Lower lobe of right lung (tissue), 2 donors: ENCODE measurements around the gene KLC3. TPM values are rescaled to one million over a fixed set of nuclear protein-coding genes. Genes with fewer than 3 reads are reported as not detected.

Source experiments
- ATAC-seq, 2 donors: fragments of 200-7000 bp; cut with Tn5 transposase; one replicate each; pipeline ENCODE4 v1.9.1; 2020 to 2022; ENCODE audit warnings: mild to moderate bottlenecking in 2 of 2, moderate library complexity in 2 of 2
- DNase-seq: peaks from one replicate; pipeline ENCODE4 v3.0.0-alpha.2; 2020
- H3K27ac ChIP-seq: fragments of 200-600 bp; one replicate; pipeline ENCODE4 v1.8.0; 2022
- H3K27me3 ChIP-seq: fragments of 200-600 bp; one replicate; pipeline ENCODE4 v1.8.0; 2022; ENCODE audit warnings: low read depth
- H3K36me3 ChIP-seq: fragments of 200-600 bp; one replicate; pipeline ENCODE4 v1.8.0; 2022; ENCODE audit warnings: mild to moderate bottlenecking
- H3K4me1 ChIP-seq: fragments of 200-600 bp; one replicate; pipeline ENCODE4 v1.8.0; 2022
- H3K4me3 ChIP-seq: fragments of 200-600 bp; one replicate; pipeline ENCODE4 v1.8.0; 2022; ENCODE audit warnings: mild to moderate bottlenecking
- H3K9me3 ChIP-seq: fragments of 200-600 bp; one replicate; pipeline ENCODE4 v1.8.0; 2022
- CTCF ChIP-seq: fragments of 200-600 bp; IDR thresholded peaks from one replicate; pipeline ENCODE4 v1.8.0; 2022; ENCODE audit warnings: antibody characterized with exemption, mild to moderate bottlenecking
- intact Hi-C: fragments of 100-400 bp; cut with DNase I; formaldehyde crosslinking; loops from one replicate; pipeline ENCODE4 v1.11.0; 2022
- total RNA-seq: library from RNA; stranded (reverse); fragmentation: NEBNext Ultra II Directional; extraction: Animal tissue kit (Norgen Biotek cat#: 25700); gene quantifications from one replicate; pipeline ENCODE4 v1.2.1, GENCODE V29; 2021
- donor health status: DM: no; HTN: yes; CAD: no; lungs with severe emphysema.

The KLC3 gene
- total RNA-seq, 1 donor from 2014 or later, result 1.4 TPM

GRCh38 chr19:45395821-45396617, 55.5 kb downstream of the KLC3 start:
- DNase-seq, result no peak
- Histone ChIP-seq H3K9me3 (no peaks in the 10 kb centered on the region), H3K27ac (no peak overlapping the region), H3K4me3 (no peak overlapping the region), H3K4me1 (peaks cover 13% of the 10 kb centered on the region), H3K36me3 (peaks cover 21% of the 10 kb centered on the region), H3K27me3 (peaks cover 6% of the 10 kb centered on the region)
- no peak for ATAC-seq
- intact Hi-C loops, result no loop called here
- TF ChIP-seq CTCF, result no peak

- peaks cover 10% of the 10 kb centered on the region for H3K36me3 ChIP-seq
- no peak for DNase-seq
- TF ChIP-seq CTCF, result no peak
- no peaks in the 10 kb centered on the region for H3K9me3 ChIP-seq
- peaks cover 47% of the 10 kb centered on the region for H3K4me1 ChIP-seq
- no peak overlapping the region for H3K27ac ChIP-seq
- no peak for ATAC-seq
- H3K27me3 ChIP-seq, result peaks cover 10% of the 10 kb centered on the region
- intact Hi-C loops, result no loop called here
- H3K4me3 ChIP-seq, result no peak overlapping the region
Observed at GRCh38 chr19:45400192-45400591, 59.6 kb downstream of the KLC3 start.

Other genes with a start within 250 kb of the KLC3 start
- 29.1 TPM for gene PPP1R37, start 247.6 kb upstream of the KLC3 start, total RNA-seq
- gene NKPD1, start 179.8 kb upstream of the KLC3 start, total RNA-seq, result not detected
- 18.4 TPM for gene TRAPPC6A, start 162.5 kb upstream of the KLC3 start, total RNA-seq
- gene BLOC1S3, start 162.0 kb upstream of the KLC3 start, total RNA-seq, result 15.9 TPM
- 3.6 TPM for gene EXOC3L2, start 95.3 kb upstream of the KLC3 start, total RNA-seq
- gene MARK4, start 89.5 kb upstream of the KLC3 start, total RNA-seq, result 32.5 TPM
- 0.24 TPM for gene CKM, start 17.9 kb upstream of the KLC3 start, total RNA-seq
- 14.0 TPM for gene ERCC2, start 29.8 kb downstream of the KLC3 start, total RNA-seq
- gene PPP1R13L, start 64.3 kb downstream of the KLC3 start, total RNA-seq, result 43.8 TPM
- 4.5 TPM for gene POLR1G, start 65.9 kb downstream of the KLC3 start, total RNA-seq
- gene ERCC1, start 83.2 kb downstream of the KLC3 start, total RNA-seq, result 41.6 TPM
- gene FOSB, start 127.2 kb downstream of the KLC3 start, total RNA-seq, result 18.0 TPM
- 16.2 TPM for gene RTN2, start 156.3 kb downstream of the KLC3 start, total RNA-seq
- 1.8 TPM for gene PPM1N, start 157.7 kb downstream of the KLC3 start, total RNA-seq
- 190 TPM for gene VASP, start 166.7 kb downstream of the KLC3 start, total RNA-seq
- gene OPA3, start 244.1 kb downstream of the KLC3 start, total RNA-seq, result 11.3 TPM